Germinal center (tissue), 1 donor: ENCODE data around the gene AKNA.

ENCODE experiments used
- DNase-seq: peaks from one replicate; pipeline ENCODE4 v3.0.0; 2012; ENCODE audit warnings: mixed read lengths, low spot score

AKNA gene

GRCh38 chr9:114395334-114395617 lies 7.5 kb upstream of the AKNA start:
- no peak for DNase-seq

GRCh38 chr9:114394523-114395333 lies 6.9 kb upstream of the AKNA start:
- DNase-seq, result no peak

- no peak for DNase-seq
Measured at GRCh38 chr9:114392749-114393112, 4.9 kb upstream of the AKNA start.

- DNase-seq, result no peak
Measured at GRCh38 chr9:114390952-114391351, 3.2 kb upstream of the AKNA start.

- no peak for DNase-seq
Measured at GRCh38 chr9:114389612-114390368, 2.0 kb upstream of the AKNA start.

- no peak for DNase-seq
Measured at GRCh38 chr9:114388764-114389375, 1.1 kb upstream of the AKNA start.

GRCh38 chr9:114388357-114388682 lies 538 bp upstream of the AKNA start:
- DNase-seq, result no peak

- no peak for DNase-seq
Measured at GRCh38 chr9:114386886-114387679, 699 bp downstream of the AKNA start.

- DNase-seq, result no peak
Measured at GRCh38 chr9:114386361-114386885, 1.4 kb downstream of the AKNA start.

GRCh38 chr9:114385397-114386181 lies 2.2 kb downstream of the AKNA start:
- DNase-seq, result peak; percentile 74

GRCh38 chr9:114384836-114385396 lies 2.9 kb downstream of the AKNA start:
- DNase-seq, result no peak

- no peak for DNase-seq
Measured at GRCh38 chr9:114384341-114384740, 3.4 kb downstream of the AKNA start.

GRCh38 chr9:114383521-114384231 lies 4.1 kb downstream of the AKNA start:
- no peak for DNase-seq

GRCh38 chr9:114382699-114383520 lies 4.9 kb downstream of the AKNA start:
- DNase-seq, result no peak

GRCh38 chr9:114378883-114379282 lies 8.9 kb downstream of the AKNA start:
- no peak for DNase-seq

- no peak for DNase-seq
Measured at GRCh38 chr9:114378016-114378415, 9.8 kb downstream of the AKNA start.

GRCh38 chr9:114376586-114377445 lies 11.0 kb downstream of the AKNA start:
- DNase-seq, result no peak

GRCh38 chr9:114375386-114376175 lies 12.2 kb downstream of the AKNA start:
- no peak for DNase-seq
